ENCODE data around the gene SLCO6A1. TPM values are rescaled to one million over a fixed set of nuclear protein-coding genes. Genes with fewer than 3 reads are reported as not detected.

SLCO6A1 gene
- total RNA-seq, 1 experiment from 2014 or later = not detected

GRCh38 chr5:102545175-102545574, 46.4 kb upstream of the SLCO6A1 start:
- TF ChIP-seq CTCF (conservative IDR thresholded peaks at IDR 0.05; ENCODE audit: low read depth, low read length) = peak; percentile 74
- no peak for TF ChIP-seq EZH2phosphoT487 (IDR thresholded peaks at IDR 0.05; ENCODE audit: borderline replicate concordance, low read length)
- no TSS peak for BruUV-seq (replicated peaks)
- peak; percentile 96 for ATAC-seq

GRCh38 chr5:102542057-102542456, 43.3 kb upstream of the SLCO6A1 start:
- BruUV-seq (replicated peaks) = no TSS peak
- H3K36me3 ChIP-seq (ENCODE audit: low read depth, low read length) = no peaks in the 10 kb centered on the region
- H3K27me3 ChIP-seq (ENCODE audit: low read length) = no peaks in the 10 kb centered on the region
- no peak overlapping the region for H3K4me2 ChIP-seq (ENCODE audit: low read length)
- no peak overlapping the region for H3K9ac ChIP-seq (ENCODE audit: low read length)
- no peaks in the 10 kb centered on the region for H3K4me1 ChIP-seq (ENCODE audit: insufficient read depth, low read length)
- no peak overlapping the region for H3K4me3 ChIP-seq (ENCODE audit: low read length)
- H3F3A ChIP-seq (ENCODE audit: low read length, unreplicated experiment) = no peaks in the 10 kb centered on the region
- ChIA-PET CTCF (no interaction called here), POLR2A (ENCODE audit: unreplicated experiment) (no interaction called here)
- no peaks in the 10 kb centered on the region for H3K9me2 ChIP-seq (replicated peaks; ENCODE audit: low read length)
- DNase-seq (no peak), ATAC-seq (no peak)
- H3K27ac ChIP-seq (ENCODE audit: low read length) = no peak overlapping the region
- intact Hi-C loops (cut with micrococcal nuclease) = no loop called here
- TF ChIP-seq CTCF (conservative IDR thresholded peaks at IDR 0.05; ENCODE audit: low read depth, low read length) (no peak), EZH2phosphoT487 (IDR thresholded peaks at IDR 0.05; ENCODE audit: borderline replicate concordance, low read length) (no peak), EZH2 (IDR thresholded peaks at IDR 0.05; ENCODE audit: low read length, unreplicated experiment) (no peak)
- no peak overlapping the region for H2AFZ ChIP-seq (ENCODE audit: low read length)
- H3K9me3 ChIP-seq (ENCODE audit: low read length) = no peaks in the 10 kb centered on the region
- no peaks in the 10 kb centered on the region for H4K20me1 ChIP-seq (ENCODE audit: low read length)
- no peaks in the 10 kb centered on the region for H3K79me2 ChIP-seq (ENCODE audit: low read length)

More at GRCh38 chr5:102545175-102545574, 46.4 kb upstream of the SLCO6A1 start:
- DNase-seq = peak; percentile 55
- Histone ChIP-seq H3K36me3 (ENCODE audit: low read depth, low read length) (no peaks in the 10 kb centered on the region), H3K9me2 (replicated peaks; ENCODE audit: low read length) (no peaks in the 10 kb centered on the region), H2AFZ (ENCODE audit: low read length) (no peak overlapping the region), H4K20me1 (ENCODE audit: low read length) (no peaks in the 10 kb centered on the region), H3K27ac (ENCODE audit: low read length) (no peak overlapping the region), H3K4me3 (ENCODE audit: low read length) (no peak overlapping the region), H3K4me2 (ENCODE audit: low read length) (no peak overlapping the region), H3F3A (ENCODE audit: low read length, unreplicated experiment) (no peaks in the 10 kb centered on the region), H3K9ac (ENCODE audit: low read length) (no peak overlapping the region), H3K9me3 (ENCODE audit: low read length) (no peaks in the 10 kb centered on the region), H3K27me3 (ENCODE audit: low read length) (peaks cover 16% of the 10 kb centered on the region), H3K79me2 (ENCODE audit: low read length) (no peaks in the 10 kb centered on the region), H3K4me1 (ENCODE audit: insufficient read depth, low read length) (no peaks in the 10 kb centered on the region)
- intact Hi-C loops (cut with micrococcal nuclease) = no loop called here
- ChIA-PET POLR2A (ENCODE audit: unreplicated experiment) (no interaction called here), CTCF (no interaction called here)

- ATAC-seq (no peak), DNase-seq (no peak)
- no TSS peak for BruUV-seq (replicated peaks)
- TF ChIP-seq CTCF (conservative IDR thresholded peaks at IDR 0.05; ENCODE audit: low read depth, low read length) (no peak), EZH2phosphoT487 (IDR thresholded peaks at IDR 0.05; ENCODE audit: borderline replicate concordance, low read length) (no peak), EZH2 (IDR thresholded peaks at IDR 0.05; ENCODE audit: low read length, unreplicated experiment) (no peak)
- Histone ChIP-seq H3K4me3 (ENCODE audit: low read length) (no peak overlapping the region), H3K27ac (ENCODE audit: low read length) (no peak overlapping the region), H3F3A (ENCODE audit: low read length, unreplicated experiment) (no peaks in the 10 kb centered on the region), H3K9me3 (ENCODE audit: low read length) (no peaks in the 10 kb centered on the region), H4K20me1 (ENCODE audit: low read length) (no peaks in the 10 kb centered on the region), H3K9ac (ENCODE audit: low read length) (no peak overlapping the region), H3K79me2 (ENCODE audit: low read length) (no peaks in the 10 kb centered on the region), H3K9me2 (replicated peaks; ENCODE audit: low read length) (no peaks in the 10 kb centered on the region), H3K4me2 (ENCODE audit: low read length) (no peak overlapping the region), H3K36me3 (ENCODE audit: low read depth, low read length) (no peaks in the 10 kb centered on the region), H2AFZ (ENCODE audit: low read length) (no peak overlapping the region), H3K27me3 (ENCODE audit: low read length) (no peaks in the 10 kb centered on the region), H3K4me1 (ENCODE audit: insufficient read depth, low read length) (no peaks in the 10 kb centered on the region)
- intact Hi-C loops (cut with micrococcal nuclease) = loop anchor here (5.0 kb wide), 2 partner anchors 137 to 242 kb away; no protein-coding TSS in a partner anchor
- ChIA-PET CTCF (no interaction called here), POLR2A (ENCODE audit: unreplicated experiment) (no interaction called here)
These were observed 41.4 kb upstream of the SLCO6A1 start for GRCh38 chr5:102539996-102540728.
